Fibroblast of villous mesenchyme (primary cell): ENCODE data around the gene SFT2D3. TPM values are rescaled to one million over a fixed set of nuclear protein-coding genes. Genes with fewer than 3 reads are reported as not detected.

Experiments used
- DNase-seq: peaks from one replicate; pipeline ENCODE4 v3.0.0-alpha.2; 2010; ENCODE audit warnings: low read depth
- H3K4me3 ChIP-seq: 2 replicates; pipeline ENCODE4 v1.5.1; 2011; ENCODE audit warnings: low read depth, mild to moderate bottlenecking, low read length
- total RNA-seq: library from RNA; depleted of rRNA; stranded (reverse); fragments of >200 nt; gene quantifications from 2 replicates; pipeline ENCODE4 v1.2.3, GENCODE V29; 2012
- TF ChIP-seq, protein P1 (sequence below): IDR thresholded peaks from 2 replicates; pipeline ENCODE4 v1.5.1; 2012; ENCODE audit warnings: low read depth, mild to moderate bottlenecking, low read length; ENCODE audit not compliant: insufficient read depth

Gene SFT2D3
- total RNA-seq, 1 donor: 4.7 TPM

DNA sequence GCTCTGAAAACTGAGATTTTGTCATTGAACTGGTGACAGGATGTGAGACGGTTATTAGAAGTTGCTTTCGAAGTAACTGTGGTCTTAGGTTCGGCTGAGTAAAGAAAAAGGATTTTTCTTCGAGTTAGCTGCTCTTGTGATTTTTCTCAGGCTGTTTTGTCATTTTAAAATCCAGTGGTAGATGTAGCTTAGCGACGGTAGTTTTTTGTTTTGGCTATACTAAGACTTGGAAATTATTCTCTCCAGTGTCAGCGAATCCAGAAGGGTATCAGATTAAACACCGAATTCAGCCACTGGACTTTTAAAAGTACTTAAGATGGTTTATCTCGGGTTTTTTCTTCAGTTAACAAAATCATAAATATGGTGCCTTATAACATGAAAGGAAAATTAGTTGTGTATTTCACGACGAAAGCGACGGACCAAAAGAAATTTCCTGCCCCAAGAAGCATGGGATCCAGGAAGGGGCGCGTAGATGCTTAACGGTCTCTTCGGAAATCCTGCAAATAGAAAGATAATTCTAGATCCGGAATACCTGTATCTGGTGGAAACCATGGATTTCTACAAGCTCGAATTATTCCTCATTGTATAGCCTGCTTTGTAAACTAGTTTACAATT, 1.2 kb downstream of the SFT2D3 start:
- no peak for DNase-seq
- TF ChIP-seq, protein P1, sequence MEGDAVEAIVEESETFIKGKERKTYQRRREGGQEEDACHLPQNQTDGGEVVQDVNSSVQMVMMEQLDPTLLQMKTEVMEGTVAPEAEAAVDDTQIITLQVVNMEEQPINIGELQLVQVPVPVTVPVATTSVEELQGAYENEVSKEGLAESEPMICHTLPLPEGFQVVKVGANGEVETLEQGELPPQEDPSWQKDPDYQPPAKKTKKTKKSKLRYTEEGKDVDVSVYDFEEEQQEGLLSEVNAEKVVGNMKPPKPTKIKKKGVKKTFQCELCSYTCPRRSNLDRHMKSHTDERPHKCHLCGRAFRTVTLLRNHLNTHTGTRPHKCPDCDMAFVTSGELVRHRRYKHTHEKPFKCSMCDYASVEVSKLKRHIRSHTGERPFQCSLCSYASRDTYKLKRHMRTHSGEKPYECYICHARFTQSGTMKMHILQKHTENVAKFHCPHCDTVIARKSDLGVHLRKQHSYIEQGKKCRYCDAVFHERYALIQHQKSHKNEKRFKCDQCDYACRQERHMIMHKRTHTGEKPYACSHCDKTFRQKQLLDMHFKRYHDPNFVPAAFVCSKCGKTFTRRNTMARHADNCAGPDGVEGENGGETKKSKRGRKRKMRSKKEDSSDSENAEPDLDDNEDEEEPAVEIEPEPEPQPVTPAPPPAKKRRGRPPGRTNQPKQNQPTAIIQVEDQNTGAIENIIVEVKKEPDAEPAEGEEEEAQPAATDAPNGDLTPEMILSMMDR: no peak
- H3K4me3 ChIP-seq: peak overlapping the region; percentile 74

DNA sequence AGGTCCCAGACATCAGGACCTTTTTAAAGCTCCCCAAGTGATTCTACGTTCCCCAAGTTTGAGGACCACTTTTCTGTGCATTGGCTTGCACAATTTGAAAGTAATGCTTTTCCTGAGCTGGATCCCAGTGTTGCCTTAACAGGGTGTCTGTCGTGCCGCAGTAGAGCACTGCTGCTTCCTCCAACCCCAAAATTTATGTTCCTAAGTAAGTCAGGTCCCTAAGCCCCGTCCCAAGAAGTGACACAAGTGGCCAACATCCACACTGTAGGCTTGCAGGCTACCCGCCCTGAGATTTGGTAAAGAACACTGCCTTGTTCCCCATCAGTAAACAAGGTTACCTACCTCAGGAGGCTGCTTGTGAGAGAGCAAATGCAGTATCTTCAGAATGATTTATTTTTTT, 2.0 kb downstream of the SFT2D3 start:
- DNase-seq: no peak
- no peak overlapping the region for H3K4me3 ChIP-seq
- TF ChIP-seq, protein P1: no peak

DNA sequence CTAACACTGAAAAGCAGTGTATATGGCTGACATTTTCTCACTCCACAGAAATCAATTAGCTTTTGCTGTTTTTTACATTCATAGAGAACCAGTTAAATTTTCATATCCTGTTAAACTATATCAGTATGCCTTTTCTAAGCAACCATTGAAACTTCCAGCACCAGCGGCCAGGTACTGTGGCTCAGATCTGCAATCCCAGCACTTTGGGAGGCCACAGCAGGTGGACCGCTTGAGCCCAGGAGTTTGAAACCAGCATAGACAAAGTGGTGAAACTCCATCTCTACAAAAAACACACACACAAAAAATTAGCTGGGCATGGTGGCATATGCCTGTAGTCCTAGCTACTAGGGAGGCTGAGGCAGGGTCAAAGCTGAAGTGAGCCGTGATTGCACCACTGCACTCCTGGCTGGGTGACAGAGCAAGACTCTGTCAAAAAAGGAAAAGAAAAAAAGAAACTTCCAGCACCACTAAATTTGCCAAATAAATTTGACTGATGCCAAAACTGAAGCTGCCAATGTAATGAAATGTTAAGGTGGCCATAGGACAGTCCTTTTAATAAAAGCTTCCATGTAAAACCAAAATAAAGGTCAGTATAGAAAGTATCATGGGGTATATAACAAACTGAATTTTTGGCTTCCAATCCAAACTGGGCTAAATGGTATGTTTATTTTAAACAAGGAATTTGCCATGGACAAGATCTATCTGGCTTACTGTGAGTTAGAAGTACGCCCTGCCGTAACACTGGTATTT, 3.5 kb downstream of the SFT2D3 start:
- TF ChIP-seq, protein P1: no peak
- DNase-seq: no peak

DNA sequence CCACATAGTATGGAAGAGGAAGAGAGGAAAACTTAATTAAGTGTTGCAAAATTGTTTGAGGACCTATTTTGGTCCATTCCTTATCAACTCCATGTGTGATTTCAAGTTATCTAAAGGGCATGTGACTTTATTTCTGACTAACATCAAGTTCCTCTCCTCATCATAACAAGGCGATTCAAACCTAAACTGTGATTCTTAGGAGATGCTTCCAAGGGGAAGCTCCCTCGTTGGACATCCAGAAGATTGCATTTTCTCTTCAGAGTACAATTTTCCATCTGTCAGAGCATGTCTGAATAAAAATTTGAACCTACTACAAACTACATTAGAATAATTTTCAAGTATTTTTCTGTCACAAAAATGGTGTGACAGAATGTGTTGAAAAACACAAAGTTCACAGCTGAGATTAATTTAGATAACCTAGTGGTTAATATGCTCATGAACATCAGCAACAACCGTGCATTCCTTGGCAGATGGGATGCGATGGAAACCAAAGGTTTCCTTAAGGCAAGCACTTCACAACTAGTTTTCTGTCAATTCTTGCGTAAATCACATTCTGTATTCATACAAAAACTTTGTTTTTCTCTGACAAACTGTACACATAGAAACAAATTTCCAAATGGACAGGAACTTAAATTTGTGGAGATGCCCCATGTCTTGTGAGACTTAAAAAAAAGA, 4.2 kb downstream of the SFT2D3 start:
- TF ChIP-seq, protein P1: no peak
- peak; percentile 63 for DNase-seq
- H3K4me3 ChIP-seq: no peak overlapping the region

More for the DNA sequence above, 3.5 kb downstream of the SFT2D3 start:
- H3K4me3 ChIP-seq: no peak overlapping the region

DNA sequence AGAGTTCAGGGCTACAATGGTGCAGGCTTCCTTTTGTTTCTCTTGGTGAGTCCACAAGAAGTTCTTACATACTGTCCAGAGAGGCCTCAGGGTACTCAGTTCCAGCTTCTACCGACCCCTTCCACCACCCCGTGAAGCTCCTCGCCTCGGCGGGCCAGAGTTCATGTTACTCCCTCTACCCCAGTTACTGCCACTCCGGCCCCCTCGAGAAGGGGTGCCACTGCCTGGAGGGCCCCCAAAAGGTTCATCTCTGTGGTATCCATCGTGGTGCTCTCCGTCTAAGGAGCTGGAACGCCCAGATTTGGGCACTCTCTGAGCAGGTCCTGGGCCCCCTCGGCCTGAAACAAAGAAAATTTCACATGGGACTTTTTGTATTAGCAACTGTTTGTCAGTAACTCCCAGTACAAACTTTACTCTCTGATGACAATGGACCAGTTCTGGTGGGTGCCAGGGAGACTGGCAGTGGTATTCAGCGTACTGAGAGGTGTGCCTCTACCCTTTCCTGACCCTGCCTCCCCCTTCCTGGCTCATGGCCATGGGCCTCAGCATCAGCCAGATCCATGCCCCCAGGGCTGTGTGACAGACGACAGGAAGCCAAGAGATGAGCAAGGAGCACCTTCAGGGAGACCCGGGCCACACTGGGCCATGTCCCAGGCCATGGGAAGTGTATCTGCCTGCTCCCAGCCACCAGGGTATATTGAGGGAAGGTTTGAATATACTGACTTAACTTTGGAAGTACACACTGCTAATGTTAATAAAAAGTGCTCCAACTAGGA, 5.1 kb downstream of the SFT2D3 start:
- DNase-seq: no peak
- no peak overlapping the region for H3K4me3 ChIP-seq

More for the DNA sequence above, 5.1 kb downstream of the SFT2D3 start:
- TF ChIP-seq, protein P1: no peak
